ENCODE measurements around the gene PRKCE.
"Not testable (repeated sequence)": the region's sequence is repeated elsewhere in the genome, so short reads cannot be mapped to it uniquely, and the experiment has no call there.

PRKCE gene

GRCh38 chr2:46213906-46214305 lies 562.4 kb downstream of the PRKCE start:
- Histone ChIP-seq H3K36me3 (ENCODE audit: control insufficient read depth, insufficient read depth, low read length) (no peaks in the 10 kb centered on the region), H3K9ac (ENCODE audit: low read length) (no peak overlapping the region), H3K9me3 (ENCODE audit: control insufficient read depth, low read length) (no peaks in the 10 kb centered on the region), H3K27me3 (ENCODE audit: control insufficient read depth, insufficient read depth, low read length) (no peaks in the 10 kb centered on the region), H3K4me3 (ENCODE audit: low read length) (no peak overlapping the region), H3K4me1 (ENCODE audit: control insufficient read depth, insufficient read depth, low read length) (no peaks in the 10 kb centered on the region)

GRCh38 chr2:46216213-46216612 lies 564.7 kb downstream of the PRKCE start:
- no peaks in the 10 kb centered on the region for H3K36me3 ChIP-seq (ENCODE audit: control insufficient read depth, insufficient read depth, low read length)
- no peak overlapping the region for H3K4me3 ChIP-seq (ENCODE audit: low read length)
- H3K27me3 ChIP-seq (ENCODE audit: control insufficient read depth, insufficient read depth, low read length): no peaks in the 10 kb centered on the region
- H3K9ac ChIP-seq (ENCODE audit: low read length): no peak overlapping the region
- no peaks in the 10 kb centered on the region for H3K9me3 ChIP-seq (ENCODE audit: control insufficient read depth, low read length)
- no peaks in the 10 kb centered on the region for H3K4me1 ChIP-seq (ENCODE audit: control insufficient read depth, insufficient read depth, low read length)

GRCh38 chr2:46223514-46223913 lies 572.0 kb downstream of the PRKCE start:
- H3K27me3 ChIP-seq (ENCODE audit: control insufficient read depth, insufficient read depth, low read length); H3K4me3 ChIP-seq (ENCODE audit: low read length); H3K4me1 ChIP-seq (ENCODE audit: control insufficient read depth, insufficient read depth, low read length); H3K9me3 ChIP-seq (ENCODE audit: control insufficient read depth, low read length); H3K9ac ChIP-seq (ENCODE audit: low read length); H3K36me3 ChIP-seq (ENCODE audit: control insufficient read depth, insufficient read depth, low read length): not testable (repeated sequence)

- Histone ChIP-seq H3K27me3 (ENCODE audit: control insufficient read depth, insufficient read depth, low read length) (no peaks in the 10 kb centered on the region), H3K36me3 (ENCODE audit: control insufficient read depth, insufficient read depth, low read length) (no peaks in the 10 kb centered on the region), H3K4me1 (ENCODE audit: control insufficient read depth, insufficient read depth, low read length) (peaks cover 4% of the 10 kb centered on the region), H3K9me3 (ENCODE audit: control insufficient read depth, low read length) (no peaks in the 10 kb centered on the region), H3K4me3 (ENCODE audit: low read length) (no peak overlapping the region), H3K9ac (ENCODE audit: low read length) (no peak overlapping the region)
Measured at GRCh38 chr2:46225150-46225625, 573.7 kb downstream of the PRKCE start.

DNA sequence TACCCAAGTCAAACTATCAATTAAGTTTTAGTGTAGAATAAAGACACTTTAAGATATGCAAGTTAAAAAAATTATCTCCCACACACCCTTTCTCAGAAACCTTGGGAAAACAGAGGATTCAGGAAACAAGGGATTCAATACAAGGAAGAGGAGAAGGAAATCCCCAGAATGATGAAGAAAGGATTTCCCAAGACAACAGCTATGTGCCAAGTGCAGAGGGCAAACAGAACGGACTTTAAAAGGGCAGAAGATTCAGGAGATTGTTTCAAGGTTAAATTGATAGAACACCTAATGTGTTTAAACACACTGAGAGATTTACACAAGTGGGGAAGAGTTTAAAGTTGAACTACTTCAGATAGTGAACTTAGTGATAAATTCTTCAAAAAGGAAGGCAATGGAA lies 574.3 kb downstream of the PRKCE start:
- Histone ChIP-seq H3K36me3 (ENCODE audit: control insufficient read depth, insufficient read depth, low read length) (no peaks in the 10 kb centered on the region), H3K4me1 (ENCODE audit: control insufficient read depth, insufficient read depth, low read length) (peaks cover 4% of the 10 kb centered on the region), H3K4me3 (ENCODE audit: low read length) (no peak overlapping the region), H3K27me3 (ENCODE audit: control insufficient read depth, insufficient read depth, low read length) (no peaks in the 10 kb centered on the region), H3K9ac (ENCODE audit: low read length) (no peak overlapping the region), H3K9me3 (ENCODE audit: control insufficient read depth, low read length) (no peaks in the 10 kb centered on the region)

DNA sequence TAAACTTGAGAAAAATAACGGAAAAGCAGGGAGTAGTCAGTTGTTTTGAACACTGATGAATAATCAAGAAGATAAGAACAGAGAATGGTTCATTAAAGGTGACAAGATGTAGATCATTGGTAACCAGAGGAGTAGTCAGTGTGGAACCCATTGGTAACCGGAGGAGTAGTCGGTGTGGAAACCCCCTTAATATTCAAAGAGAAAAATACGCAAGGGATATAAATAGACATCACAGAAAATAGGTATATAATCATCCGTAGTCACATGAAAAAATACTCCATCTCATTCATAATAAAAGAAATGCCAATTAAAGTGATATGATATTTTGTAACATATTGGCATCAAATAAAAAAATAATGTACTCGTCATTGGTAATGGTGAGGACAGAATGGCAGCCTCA lies 575.1 kb downstream of the PRKCE start:
- no peak overlapping the region for H3K4me3 ChIP-seq (ENCODE audit: low read length)
- no peaks in the 10 kb centered on the region for H3K36me3 ChIP-seq (ENCODE audit: control insufficient read depth, insufficient read depth, low read length)
- H3K9me3 ChIP-seq (ENCODE audit: control insufficient read depth, low read length): no peaks in the 10 kb centered on the region
- no peak overlapping the region for H3K9ac ChIP-seq (ENCODE audit: low read length)
- H3K27me3 ChIP-seq (ENCODE audit: control insufficient read depth, insufficient read depth, low read length): no peaks in the 10 kb centered on the region
- peaks cover 4% of the 10 kb centered on the region for H3K4me1 ChIP-seq (ENCODE audit: control insufficient read depth, insufficient read depth, low read length)

GRCh38 chr2:46227022-46227421 lies 575.5 kb downstream of the PRKCE start:
- Histone ChIP-seq H3K4me3 (ENCODE audit: low read length) (no peak overlapping the region), H3K36me3 (ENCODE audit: control insufficient read depth, insufficient read depth, low read length) (no peaks in the 10 kb centered on the region), H3K9ac (ENCODE audit: low read length) (no peak overlapping the region), H3K9me3 (ENCODE audit: control insufficient read depth, low read length) (no peaks in the 10 kb centered on the region), H3K4me1 (ENCODE audit: control insufficient read depth, insufficient read depth, low read length) (peaks cover 4% of the 10 kb centered on the region), H3K27me3 (ENCODE audit: control insufficient read depth, insufficient read depth, low read length) (no peaks in the 10 kb centered on the region)

DNA sequence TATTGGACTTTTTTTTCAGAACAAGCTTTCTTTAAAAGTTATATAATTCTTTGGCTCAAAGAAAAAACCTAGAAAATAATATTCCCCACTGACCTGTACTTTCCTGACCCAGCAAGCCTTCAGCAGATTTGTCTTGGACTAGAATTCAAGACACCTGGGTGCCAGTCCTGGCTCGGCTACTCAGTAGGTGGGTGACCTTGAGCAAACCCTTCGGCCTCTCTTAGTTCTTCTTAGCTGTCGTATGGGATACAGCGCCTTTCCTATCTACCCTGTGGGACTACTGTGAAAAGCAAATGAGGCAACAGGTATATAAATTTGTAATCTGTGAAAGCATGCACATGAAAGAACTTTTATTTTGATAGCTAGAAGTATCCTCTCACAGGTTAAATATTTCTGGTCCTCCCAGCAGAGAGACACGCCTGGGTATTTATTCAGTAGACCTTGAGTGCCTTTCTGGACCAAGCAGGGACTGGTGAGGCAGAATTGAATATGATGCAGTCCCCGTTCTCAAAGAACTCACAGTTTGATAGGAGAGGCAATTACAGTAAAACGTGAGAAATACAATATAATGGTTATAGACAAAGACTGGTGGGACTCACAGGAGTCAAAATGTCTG lies 576.3 kb downstream of the PRKCE start:
- Histone ChIP-seq H3K9me3 (ENCODE audit: control insufficient read depth, low read length) (no peaks in the 10 kb centered on the region), H3K9ac (ENCODE audit: low read length) (no peak overlapping the region), H3K36me3 (ENCODE audit: control insufficient read depth, insufficient read depth, low read length) (no peaks in the 10 kb centered on the region), H3K27me3 (ENCODE audit: control insufficient read depth, insufficient read depth, low read length) (no peaks in the 10 kb centered on the region), H3K4me1 (ENCODE audit: control insufficient read depth, insufficient read depth, low read length) (peaks cover 4% of the 10 kb centered on the region), H3K4me3 (ENCODE audit: low read length) (no peak overlapping the region)

- no peak overlapping the region for H3K9ac ChIP-seq (ENCODE audit: low read length)
- H3K4me1 ChIP-seq (ENCODE audit: control insufficient read depth, insufficient read depth, low read length): peaks cover 4% of the 10 kb centered on the region
- H3K36me3 ChIP-seq (ENCODE audit: control insufficient read depth, insufficient read depth, low read length): no peaks in the 10 kb centered on the region
- no peaks in the 10 kb centered on the region for H3K27me3 ChIP-seq (ENCODE audit: control insufficient read depth, insufficient read depth, low read length)
- H3K4me3 ChIP-seq (ENCODE audit: low read length): no peak overlapping the region
- H3K9me3 ChIP-seq (ENCODE audit: control insufficient read depth, low read length): no peaks in the 10 kb centered on the region
Measured at GRCh38 chr2:46229134-46230063, 577.9 kb downstream of the PRKCE start.

GRCh38 chr2:46230115-46230571 lies 578.7 kb downstream of the PRKCE start:
- H3K9ac ChIP-seq (ENCODE audit: low read length): no peak overlapping the region
- H3K4me3 ChIP-seq (ENCODE audit: low read length): no peak overlapping the region
- H3K9me3 ChIP-seq (ENCODE audit: control insufficient read depth, low read length): no peaks in the 10 kb centered on the region
- H3K27me3 ChIP-seq (ENCODE audit: control insufficient read depth, insufficient read depth, low read length): no peaks in the 10 kb centered on the region
- no peaks in the 10 kb centered on the region for H3K4me1 ChIP-seq (ENCODE audit: control insufficient read depth, insufficient read depth, low read length)
- H3K36me3 ChIP-seq (ENCODE audit: control insufficient read depth, insufficient read depth, low read length): no peaks in the 10 kb centered on the region

GRCh38 chr2:46230677-46231425 lies 579.4 kb downstream of the PRKCE start:
- Histone ChIP-seq H3K9ac (ENCODE audit: low read length) (no peak overlapping the region), H3K36me3 (ENCODE audit: control insufficient read depth, insufficient read depth, low read length) (no peaks in the 10 kb centered on the region), H3K4me3 (ENCODE audit: low read length) (no peak overlapping the region), H3K27me3 (ENCODE audit: control insufficient read depth, insufficient read depth, low read length) (no peaks in the 10 kb centered on the region), H3K9me3 (ENCODE audit: control insufficient read depth, low read length) (no peaks in the 10 kb centered on the region), H3K4me1 (ENCODE audit: control insufficient read depth, insufficient read depth, low read length) (no peaks in the 10 kb centered on the region)

GRCh38 chr2:46231721-46232120 lies 580.2 kb downstream of the PRKCE start:
- Histone ChIP-seq H3K36me3 (ENCODE audit: control insufficient read depth, insufficient read depth, low read length) (no peaks in the 10 kb centered on the region), H3K9me3 (ENCODE audit: control insufficient read depth, low read length) (no peaks in the 10 kb centered on the region), H3K4me3 (ENCODE audit: low read length) (no peak overlapping the region), H3K4me1 (ENCODE audit: control insufficient read depth, insufficient read depth, low read length) (no peaks in the 10 kb centered on the region), H3K9ac (ENCODE audit: low read length) (no peak overlapping the region), H3K27me3 (ENCODE audit: control insufficient read depth, insufficient read depth, low read length) (no peaks in the 10 kb centered on the region)
